Erythroblast (primary cell): ENCODE measurements around the gene ADRA2C.

Source experiments
- GATA1 ChIP-seq: IDR thresholded peaks from 2 replicates; pipeline ENCODE4 v1.6.1; 2011; ENCODE audit warnings: low read depth, mild to moderate bottlenecking, control low read depth, low read length, moderate library complexity
- POLR2A ChIP-seq: IDR thresholded peaks from 2 replicates; pipeline ENCODE4 v1.6.1; 2011; ENCODE audit warnings: mild to moderate bottlenecking, low read length

- TF ChIP-seq POLR2A (no peak), GATA1 (no peak)
Measured at GRCh38 chr4:3803475-3803847, 37.3 kb downstream of the ADRA2C start.
